Retinal pigment epithelial cell (primary cell): ENCODE results near the gene STH.
"Not testable (repeated sequence)": the region's sequence is repeated elsewhere in the genome, so short reads cannot be mapped to it uniquely, and the experiment has no call there.

ENCODE experiments used
- DNase-seq: peaks from one replicate; pipeline ENCODE4 v3.0.0-alpha.2; 2010; ENCODE audit warnings: low read depth
- H3K4me3 ChIP-seq: 2 replicates; pipeline ENCODE4 v1.5.1; 2011; ENCODE audit warnings: mild to moderate bottlenecking, low read length, control low read depth, moderate library complexity
- TF ChIP-seq, protein P1 (sequence below): conservative IDR thresholded peaks from 2 replicates; pipeline ENCODE4 v1.5.1; 2011; ENCODE audit warnings: low read depth, low read length, control low read depth, inconsistent platforms

Gene STH

GRCh38 chr17:46002311-46002972 is 3.4 kb downstream of the STH start:
- H3K4me3 ChIP-seq = no peak overlapping the region
- no peak for DNase-seq
- TF ChIP-seq, protein P1, sequence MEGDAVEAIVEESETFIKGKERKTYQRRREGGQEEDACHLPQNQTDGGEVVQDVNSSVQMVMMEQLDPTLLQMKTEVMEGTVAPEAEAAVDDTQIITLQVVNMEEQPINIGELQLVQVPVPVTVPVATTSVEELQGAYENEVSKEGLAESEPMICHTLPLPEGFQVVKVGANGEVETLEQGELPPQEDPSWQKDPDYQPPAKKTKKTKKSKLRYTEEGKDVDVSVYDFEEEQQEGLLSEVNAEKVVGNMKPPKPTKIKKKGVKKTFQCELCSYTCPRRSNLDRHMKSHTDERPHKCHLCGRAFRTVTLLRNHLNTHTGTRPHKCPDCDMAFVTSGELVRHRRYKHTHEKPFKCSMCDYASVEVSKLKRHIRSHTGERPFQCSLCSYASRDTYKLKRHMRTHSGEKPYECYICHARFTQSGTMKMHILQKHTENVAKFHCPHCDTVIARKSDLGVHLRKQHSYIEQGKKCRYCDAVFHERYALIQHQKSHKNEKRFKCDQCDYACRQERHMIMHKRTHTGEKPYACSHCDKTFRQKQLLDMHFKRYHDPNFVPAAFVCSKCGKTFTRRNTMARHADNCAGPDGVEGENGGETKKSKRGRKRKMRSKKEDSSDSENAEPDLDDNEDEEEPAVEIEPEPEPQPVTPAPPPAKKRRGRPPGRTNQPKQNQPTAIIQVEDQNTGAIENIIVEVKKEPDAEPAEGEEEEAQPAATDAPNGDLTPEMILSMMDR = peak; percentile 87

DNA sequence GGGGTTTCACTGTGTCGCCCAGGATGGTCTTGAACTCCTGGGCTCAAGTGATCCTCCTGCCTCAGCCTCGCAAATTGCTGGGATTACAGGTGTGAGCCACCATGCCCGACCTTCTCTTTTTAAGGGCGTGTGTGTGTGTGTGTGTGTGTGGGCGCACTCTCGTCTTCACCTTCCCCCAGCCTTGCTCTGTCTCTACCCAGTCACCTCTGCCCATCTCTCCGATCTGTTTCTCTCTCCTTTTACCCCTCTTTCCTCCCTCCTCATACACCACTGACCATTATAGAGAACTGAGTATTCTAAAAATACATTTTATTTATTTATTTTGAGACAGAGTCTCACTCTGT is 3.9 kb downstream of the STH start:
- H3K4me3 ChIP-seq = no peak overlapping the region
- TF ChIP-seq, protein P1 = no peak
- no peak for DNase-seq

GRCh38 chr17:46003907-46004748 is 5.1 kb downstream of the STH start:
- H3K4me3 ChIP-seq = no peak overlapping the region
- TF ChIP-seq, protein P1 = no peak
- no peak for DNase-seq

DNA sequence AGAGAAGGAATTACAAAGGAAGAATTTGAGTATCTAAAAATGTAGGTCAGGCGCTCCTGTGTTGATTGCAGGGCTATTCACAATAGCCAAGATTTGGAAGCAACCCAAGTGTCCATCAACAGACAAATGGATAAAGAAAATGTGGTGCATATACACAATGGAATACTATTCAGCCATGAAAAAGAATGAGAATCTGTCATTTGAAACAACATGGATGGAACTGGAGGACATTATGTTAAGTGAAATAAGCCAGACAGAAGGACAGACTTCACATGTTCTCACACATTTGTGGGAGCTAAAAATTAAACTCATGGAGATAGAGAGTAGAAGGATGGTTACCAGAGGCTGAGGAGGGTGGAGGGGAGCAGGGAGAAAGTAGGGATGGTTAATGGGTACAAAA is 7.0 kb downstream of the STH start:
- not testable (repeated sequence) for DNase-seq, H3K4me3 ChIP-seq

DNA sequence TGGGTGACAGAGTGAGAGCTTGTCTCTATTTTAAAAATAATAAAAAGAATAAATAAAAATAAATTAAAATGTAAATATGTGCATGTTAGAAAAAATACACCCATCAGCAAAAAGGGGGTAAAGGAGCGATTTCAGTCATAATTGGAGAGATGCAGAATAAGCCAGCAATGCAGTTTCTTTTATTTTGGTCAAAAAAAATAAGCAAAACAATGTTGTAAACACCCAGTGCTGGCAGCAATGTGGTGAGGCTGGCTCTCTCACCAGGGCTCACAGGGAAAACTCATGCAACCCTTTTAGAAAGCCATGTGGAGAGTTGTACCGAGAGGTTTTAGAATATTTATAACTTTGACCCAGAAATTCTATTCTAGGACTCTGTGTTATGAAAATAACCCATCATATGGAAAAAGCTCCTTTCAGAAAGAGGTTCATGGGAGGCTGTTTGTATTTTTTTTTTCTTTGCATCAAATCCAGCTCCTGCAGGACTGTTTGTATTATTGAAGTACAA is 8.5 kb downstream of the STH start:
- H3K4me3 ChIP-seq = no peak overlapping the region
- TF ChIP-seq, protein P1 = no peak
- DNase-seq = no peak

- TF ChIP-seq, protein P1 = no peak
- no peak overlapping the region for H3K4me3 ChIP-seq
- DNase-seq = no peak
These were observed 9.5 kb downstream of the STH start for GRCh38 chr17:46008591-46008990.

DNA sequence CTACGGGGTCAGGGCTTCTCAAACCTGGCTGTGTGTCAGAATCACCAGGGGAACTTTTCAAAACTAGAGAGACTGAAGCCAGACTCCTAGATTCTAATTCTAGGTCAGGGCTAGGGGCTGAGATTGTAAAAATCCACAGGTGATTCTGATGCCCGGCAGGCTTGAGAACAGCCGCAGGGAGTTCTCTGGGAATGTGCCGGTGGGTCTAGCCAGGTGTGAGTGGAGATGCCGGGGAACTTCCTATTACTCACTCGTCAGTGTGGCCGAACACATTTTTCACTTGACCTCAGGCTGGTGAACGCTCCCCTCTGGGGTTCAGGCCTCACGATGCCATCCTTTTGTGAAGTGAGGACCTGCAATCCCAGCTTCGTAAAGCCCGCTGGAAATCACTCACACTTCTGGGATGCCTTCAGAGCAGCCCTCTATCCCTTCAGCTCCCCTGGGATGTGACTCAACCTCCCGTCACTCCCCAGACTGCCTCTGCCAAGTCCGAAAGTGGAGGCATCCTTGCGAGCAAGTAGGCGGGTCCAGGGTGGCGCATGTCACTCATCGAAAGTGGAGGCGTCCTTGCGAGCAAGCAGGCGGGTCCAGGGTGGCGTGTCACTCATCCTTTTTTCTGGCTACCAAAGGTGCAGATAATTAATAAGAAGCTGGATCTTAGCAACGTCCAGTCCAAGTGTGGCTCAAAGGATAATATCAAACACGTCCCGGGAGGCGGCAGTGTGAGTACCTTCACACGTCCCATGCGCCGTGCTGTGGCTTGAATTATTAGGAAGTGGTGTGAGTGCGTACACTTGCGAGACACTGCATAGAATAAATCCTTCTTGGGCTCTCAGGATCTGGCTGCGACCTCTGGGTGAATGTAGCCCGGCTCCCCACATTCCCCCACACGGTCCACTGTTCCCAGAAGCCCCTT is 10.9 kb downstream of the STH start:
- TF ChIP-seq, protein P1 = no peak
- no peak for DNase-seq
- no peak overlapping the region for H3K4me3 ChIP-seq
